Suprapubic skin (tissue), 4 donors: Measurements from ENCODE around the gene NT5C3A. TPM values are rescaled to one million over a fixed set of nuclear protein-coding genes. Genes with fewer than 3 reads are reported as not detected.

Experiments
- DNase-seq, 2 donors: peaks; one replicate each; pipeline ENCODE4 v3.0.0-alpha.2; 2019; ENCODE audit warnings: low spot score in 2 of 2
- H3K27ac ChIP-seq: fragments of 200-600 bp; sonication (generic); one replicate; pipeline ENCODE4 v1.5.1; 2019
- H3K27me3 ChIP-seq: fragments of 200-600 bp; sonication (generic); one replicate; pipeline ENCODE4 v1.5.1; 2019
- H3K36me3 ChIP-seq: fragments of 200-600 bp; sonication (generic); one replicate; pipeline ENCODE4 v1.5.1; 2019
- H3K4me1 ChIP-seq: fragments of 200-600 bp; sonication (generic); one replicate; pipeline ENCODE4 v1.5.1; 2019
- H3K4me3 ChIP-seq: fragments of 200-600 bp; sonication (generic); one replicate; pipeline ENCODE4 v1.5.1; 2019; ENCODE audit warnings: mild to moderate bottlenecking
- H3K9me3 ChIP-seq: fragments of 200-600 bp; sonication (generic); one replicate; pipeline ENCODE4 v1.5.1; 2019
- CTCF ChIP-seq, 2 donors: fragments of 200-600 bp in 1 of 2; fragments of 450-650 bp in 1 of 2; sonication (generic) in 1 of 2; IDR thresholded peaks; one replicate each; pipeline ENCODE4 v1.5.1; 2016 to 2019; ENCODE audit warnings: antibody characterized with exemption in 2 of 2, mild to moderate bottlenecking in 1 of 2, moderate library complexity in 1 of 2
- EP300 ChIP-seq: sonication (generic); formaldehyde crosslinking; IDR thresholded peaks from one replicate; pipeline ENCODE4 v1.6.1; 2017; ENCODE audit warnings: antibody characterized with exemption
- POLR2A ChIP-seq, 2 donors: fragments of 450-650 bp; IDR thresholded peaks; one replicate each; pipeline ENCODE4 v1.6.1; 2017; ENCODE audit warnings: antibody characterized with exemption in 2 of 2, mild to moderate bottlenecking in 2 of 2, moderate library complexity in 2 of 2
- POLR2AphosphoS5 ChIP-seq, 3 donors: sonication (generic); formaldehyde crosslinking; IDR thresholded peaks; one replicate each; pipeline ENCODE4 v1.6.1; 2017; ENCODE audit warnings: antibody characterized with exemption in 3 of 3
- WGBS: methylation state at CpG from one replicate; pipeline ENCODE4 v1.1.5; 2018; 5-methylcytosine and 5-hydroxymethylcytosine counted together
- total RNA-seq, 4 donors: library from RNA; depleted of rRNA; stranded (reverse); fragments of >200 nt; gene quantifications; one replicate each; pipeline ENCODE4 v1.1.0, GENCODE V29; 2016

Gene NT5C3A
- total RNA-seq, 4 donors from 2014 or later: 26.3 to 51.9 (median 37.2) TPM

GRCh38 chr7:33040803-33041516 lies 21.6 kb downstream of the NT5C3A start:
- Histone ChIP-seq H3K36me3 (no peaks in the 10 kb centered on the region), H3K4me3 (peak overlapping the region; percentile 13), H3K27ac (peak overlapping the region; percentile 51), H3K9me3 (no peaks in the 10 kb centered on the region), H3K4me1 (peaks cover 57% of the 10 kb centered on the region), H3K27me3 (no peaks in the 10 kb centered on the region)
- WGBS: 35% methylated on average over 9 of the region's 9 CpGs
- no peak for TF ChIP-seq CTCF (IDR thresholded peaks at IDR 0.05)
- no peak for TF ChIP-seq EP300
- TF ChIP-seq POLR2AphosphoS5 (IDR thresholded peaks at IDR 0.05): no peak
- TF ChIP-seq POLR2A (IDR thresholded peaks at IDR 0.05): no peak
- DNase-seq: no peak

GRCh38 chr7:33039903-33040292 lies 22.7 kb downstream of the NT5C3A start:
- peaks cover 57% of the 10 kb centered on the region for H3K4me1 ChIP-seq
- 5% methylated on average over 1 of the region's 1 CpG for WGBS
- no peaks in the 10 kb centered on the region for H3K36me3 ChIP-seq
- no peaks in the 10 kb centered on the region for H3K9me3 ChIP-seq
- H3K27ac ChIP-seq: peak overlapping the region; percentile 34
- TF ChIP-seq POLR2A (IDR thresholded peaks at IDR 0.05) (no peak), EP300 (no peak), CTCF (IDR thresholded peaks at IDR 0.05) (no peak), POLR2AphosphoS5 (IDR thresholded peaks at IDR 0.05) (no peak)
- H3K27me3 ChIP-seq: no peaks in the 10 kb centered on the region
- H3K4me3 ChIP-seq: peak overlapping the region; percentile 46
- no peak for DNase-seq

- TF ChIP-seq CTCF (IDR thresholded peaks at IDR 0.05): no peak
- TF ChIP-seq EP300: no peak
- TF ChIP-seq POLR2AphosphoS5 (IDR thresholded peaks at IDR 0.05): no peak
- no peak for TF ChIP-seq POLR2A (IDR thresholded peaks at IDR 0.05)
- DNase-seq: no peak
- Histone ChIP-seq H3K27me3 (no peaks in the 10 kb centered on the region), H3K36me3 (no peaks in the 10 kb centered on the region), H3K4me3 (peak overlapping the region; percentile 46), H3K9me3 (no peaks in the 10 kb centered on the region), H3K27ac (peak overlapping the region; percentile 34), H3K4me1 (peaks cover 55% of the 10 kb centered on the region)
- whole genome bisulfite sequencing: 8% methylated on average over 5 of the region's 5 CpGs
These were observed 23.2 kb downstream of the NT5C3A start for GRCh38 chr7:33039257-33039902.

GRCh38 chr7:33038639-33039038 lies 23.9 kb downstream of the NT5C3A start:
- DNase-seq: no peak
- H3K4me3 ChIP-seq: peak overlapping the region; percentile 46
- TF ChIP-seq EP300: no peak
- TF ChIP-seq POLR2AphosphoS5 (IDR thresholded peaks at IDR 0.05): no peak
- no peak for TF ChIP-seq CTCF (IDR thresholded peaks at IDR 0.05)
- TF ChIP-seq POLR2A (IDR thresholded peaks at IDR 0.05): no peak
- no peak overlapping the region for H3K27ac ChIP-seq
- H3K36me3 ChIP-seq: no peaks in the 10 kb centered on the region
- 14% methylated on average over 2 of the region's 2 CpGs for WGBS
- H3K9me3 ChIP-seq: no peaks in the 10 kb centered on the region
- H3K27me3 ChIP-seq: no peaks in the 10 kb centered on the region
- H3K4me1 ChIP-seq: peaks cover 48% of the 10 kb centered on the region

- 74% methylated on average over 2 of the region's 2 CpGs for WGBS
- H3K36me3 ChIP-seq: no peaks in the 10 kb centered on the region
- no peak overlapping the region for H3K27ac ChIP-seq
- no peaks in the 10 kb centered on the region for H3K9me3 ChIP-seq
- H3K4me1 ChIP-seq: peaks cover 29% of the 10 kb centered on the region
- H3K4me3 ChIP-seq: no peak overlapping the region
- H3K27me3 ChIP-seq: no peaks in the 10 kb centered on the region
- TF ChIP-seq CTCF (IDR thresholded peaks at IDR 0.05): no peak
- TF ChIP-seq POLR2AphosphoS5 (IDR thresholded peaks at IDR 0.05): no peak
- no peak for TF ChIP-seq EP300
- TF ChIP-seq POLR2A (IDR thresholded peaks at IDR 0.05): no peak
- DNase-seq: no peak
These were observed 26.8 kb downstream of the NT5C3A start for GRCh38 chr7:33035776-33036175.
